Natural killer cell (primary cell): Measurements from ENCODE around the gene BRINP2. TPM values are rescaled to one million over a fixed set of nuclear protein-coding genes. Genes with fewer than 3 reads are reported as not detected.

Experiments used
- ATAC-seq, 3 donors: fragments of 150-1000 bp in 2 of 3; fragments of 200-7000 bp in 1 of 3; cut with Tn5 transposase; 1 replicate in 1 of 3; 2 replicates in 2 of 3; pipeline ENCODE4 v1.10.0; 2021; ENCODE audit warnings: mild to moderate bottlenecking in 2 of 3, moderate library complexity in 2 of 3
- DNase-seq, 2 donors: peaks; one replicate each; pipeline versions ENCODE4 v3.0.0 to v3.0.0-alpha.2; 2013 to 2021; ENCODE audit warnings: mixed read lengths in 1 of 2
- H3K27ac ChIP-seq: one replicate; pipeline ENCODE4 v1.5.1; 2013; ENCODE audit warnings: mild to moderate bottlenecking, low read length
- H3K27me3 ChIP-seq: one replicate; pipeline ENCODE4 v1.6.1; 2013; ENCODE audit warnings: low read length; ENCODE audit not compliant: control insufficient read depth, insufficient read depth
- H3K36me3 ChIP-seq: one replicate; pipeline ENCODE4 v1.6.1; 2013; ENCODE audit warnings: low read length; ENCODE audit not compliant: control insufficient read depth, insufficient read depth
- H3K4me1 ChIP-seq: one replicate; pipeline ENCODE4 v1.6.1; 2013; ENCODE audit warnings: low read length; ENCODE audit not compliant: control insufficient read depth, insufficient read depth
- H3K4me3 ChIP-seq: one replicate; pipeline ENCODE4 v1.5.1; 2013; ENCODE audit warnings: low read length
- H3K9me3 ChIP-seq: one replicate; pipeline ENCODE4 v1.6.1; 2013; ENCODE audit warnings: low read length; ENCODE audit not compliant: control insufficient read depth, insufficient read depth
- H3K27ac Mint-ChIP-seq, 2 donors: one replicate each; pipeline ENCODE4 v1.8.0; 2022; ENCODE audit warnings: mild to moderate bottlenecking in 2 of 2, mixed read lengths in 2 of 2, moderate library complexity in 1 of 2
- H3K27me3 Mint-ChIP-seq, 2 donors: one replicate each; pipeline ENCODE4 v1.8.0; 2022; ENCODE audit warnings: low read depth in 2 of 2, mixed read lengths in 2 of 2
- H3K36me3 Mint-ChIP-seq: one replicate; pipeline ENCODE4 v1.8.0; 2022; ENCODE audit warnings: mixed read lengths
- H3K4me1 Mint-ChIP-seq, 2 donors: one replicate each; pipeline ENCODE4 v1.8.0; 2022; ENCODE audit warnings: mixed read lengths in 2 of 2
- H3K4me3 Mint-ChIP-seq: one replicate; pipeline ENCODE4 v1.8.0; 2022; ENCODE audit warnings: mild to moderate bottlenecking, moderate library complexity, mixed read lengths
- H3K9me3 Mint-ChIP-seq, 2 donors: one replicate each; pipeline ENCODE4 v1.8.0; 2022; ENCODE audit warnings: mixed read lengths in 2 of 2
- WGBS: methylation state at CpG from one replicate; pipeline ENCODE4 v1.1.7; 2013; ENCODE audit warnings: missing lambda C conversion rate; ENCODE audit not compliant: insufficient coverage; 5-methylcytosine and 5-hydroxymethylcytosine counted together
- intact Hi-C: fragments of 100-400 bp; cut with micrococcal nuclease; formaldehyde crosslinking; loops from one replicate; pipeline ENCODE4 v1.14.2; 2022
- total RNA-seq, 4 donors: library from RNA; stranded (reverse); fragments of 120-200 nt in 1 of 4; gene quantifications; one replicate each; pipeline versions ENCODE4 v1.2.3 to v1.2.4, GENCODE V29; 2013 to 2022
- TF ChIP-seq, protein P1 (sequence below): fragments of 200-600 bp; IDR thresholded peaks from one replicate; pipeline ENCODE4 v1.8.0; 2022; ENCODE audit warnings: antibody characterized with exemption

Gene BRINP2, protein sequence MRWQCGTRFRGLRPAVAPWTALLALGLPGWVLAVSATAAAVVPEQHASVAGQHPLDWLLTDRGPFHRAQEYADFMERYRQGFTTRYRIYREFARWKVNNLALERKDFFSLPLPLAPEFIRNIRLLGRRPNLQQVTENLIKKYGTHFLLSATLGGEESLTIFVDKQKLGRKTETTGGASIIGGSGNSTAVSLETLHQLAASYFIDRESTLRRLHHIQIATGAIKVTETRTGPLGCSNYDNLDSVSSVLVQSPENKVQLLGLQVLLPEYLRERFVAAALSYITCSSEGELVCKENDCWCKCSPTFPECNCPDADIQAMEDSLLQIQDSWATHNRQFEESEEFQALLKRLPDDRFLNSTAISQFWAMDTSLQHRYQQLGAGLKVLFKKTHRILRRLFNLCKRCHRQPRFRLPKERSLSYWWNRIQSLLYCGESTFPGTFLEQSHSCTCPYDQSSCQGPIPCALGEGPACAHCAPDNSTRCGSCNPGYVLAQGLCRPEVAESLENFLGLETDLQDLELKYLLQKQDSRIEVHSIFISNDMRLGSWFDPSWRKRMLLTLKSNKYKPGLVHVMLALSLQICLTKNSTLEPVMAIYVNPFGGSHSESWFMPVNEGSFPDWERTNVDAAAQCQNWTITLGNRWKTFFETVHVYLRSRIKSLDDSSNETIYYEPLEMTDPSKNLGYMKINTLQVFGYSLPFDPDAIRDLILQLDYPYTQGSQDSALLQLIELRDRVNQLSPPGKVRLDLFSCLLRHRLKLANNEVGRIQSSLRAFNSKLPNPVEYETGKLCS
- total RNA-seq: not detected
- total RNA-seq (2013): not detected

DNA sequence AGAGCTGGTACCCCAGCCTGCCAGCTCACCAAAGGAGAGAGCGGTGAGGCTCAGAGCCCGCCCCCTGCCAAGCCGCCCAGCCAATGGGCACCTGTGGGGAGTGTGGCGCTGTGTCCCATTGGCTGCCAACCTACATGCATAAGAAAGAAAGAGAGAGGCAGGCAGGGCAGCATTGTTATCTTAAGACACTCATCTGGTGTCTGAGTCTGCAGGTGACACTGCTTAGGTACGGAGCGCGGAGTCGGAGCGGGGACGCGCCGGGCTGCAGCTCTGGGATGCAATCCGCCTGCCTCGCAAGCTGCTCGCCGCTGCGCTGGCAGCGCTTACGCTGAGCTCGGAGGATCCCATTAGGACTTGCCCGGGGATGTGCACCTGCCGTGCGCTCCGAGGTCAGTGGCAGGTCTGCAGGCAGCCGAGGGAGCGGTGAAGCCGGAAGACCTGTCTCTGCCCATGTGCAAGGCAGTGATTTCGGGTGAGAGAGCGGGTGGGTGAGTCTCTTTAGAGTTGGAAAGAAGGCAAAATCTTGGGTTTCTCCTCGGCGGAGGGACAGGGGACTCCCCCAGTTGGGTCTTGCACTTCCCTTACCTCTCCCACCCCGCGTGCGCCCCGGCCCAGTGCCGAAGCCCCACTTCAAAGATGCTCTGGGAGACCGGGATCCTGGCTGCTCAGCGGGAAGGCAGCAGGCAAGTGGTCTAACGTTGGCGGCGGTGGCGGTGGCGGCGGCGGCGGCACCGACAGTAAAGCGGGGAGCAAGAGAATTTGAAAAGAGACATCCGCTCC, at the start of gene BRINP2:
BRINP2 (plus strand) TSS at position 203 of the 780 bp plus-strand sequence. CDS start 58,919 bp downstream, outside the sequence.
- 6% methylated on average over 49 of the region's 49 CpGs for WGBS
- no peaks in the 10 kb centered on the region for H3K4me1 Mint-ChIP-seq
- Histone ChIP-seq H3K4me3 (no peak within 1 kb of the TSS), H3K27ac (no peak within 1 kb of the TSS), H3K36me3 (no peaks in the 10 kb centered on the region), H3K9me3 (peaks cover 3% of the 10 kb centered on the region), H3K4me1 (no peaks in the 10 kb centered on the region), H3K27me3 (peaks cover 9% of the 10 kb centered on the region)
- DNase-seq (no peak), ATAC-seq (no peak)
- H3K27ac Mint-ChIP-seq: no peak within 1 kb of the TSS
- peaks cover 0 to 4% of the 10 kb centered on the region in 2 donors for H3K27me3 Mint-ChIP-seq
- intact Hi-C loops: no loop called here
- no peaks in the 10 kb centered on the region for H3K9me3 Mint-ChIP-seq
- no peak within 1 kb of the TSS for H3K4me3 Mint-ChIP-seq
- TF ChIP-seq, protein P1, sequence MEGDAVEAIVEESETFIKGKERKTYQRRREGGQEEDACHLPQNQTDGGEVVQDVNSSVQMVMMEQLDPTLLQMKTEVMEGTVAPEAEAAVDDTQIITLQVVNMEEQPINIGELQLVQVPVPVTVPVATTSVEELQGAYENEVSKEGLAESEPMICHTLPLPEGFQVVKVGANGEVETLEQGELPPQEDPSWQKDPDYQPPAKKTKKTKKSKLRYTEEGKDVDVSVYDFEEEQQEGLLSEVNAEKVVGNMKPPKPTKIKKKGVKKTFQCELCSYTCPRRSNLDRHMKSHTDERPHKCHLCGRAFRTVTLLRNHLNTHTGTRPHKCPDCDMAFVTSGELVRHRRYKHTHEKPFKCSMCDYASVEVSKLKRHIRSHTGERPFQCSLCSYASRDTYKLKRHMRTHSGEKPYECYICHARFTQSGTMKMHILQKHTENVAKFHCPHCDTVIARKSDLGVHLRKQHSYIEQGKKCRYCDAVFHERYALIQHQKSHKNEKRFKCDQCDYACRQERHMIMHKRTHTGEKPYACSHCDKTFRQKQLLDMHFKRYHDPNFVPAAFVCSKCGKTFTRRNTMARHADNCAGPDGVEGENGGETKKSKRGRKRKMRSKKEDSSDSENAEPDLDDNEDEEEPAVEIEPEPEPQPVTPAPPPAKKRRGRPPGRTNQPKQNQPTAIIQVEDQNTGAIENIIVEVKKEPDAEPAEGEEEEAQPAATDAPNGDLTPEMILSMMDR: no peak
- no peaks in the 10 kb centered on the region for H3K36me3 Mint-ChIP-seq

DNA sequence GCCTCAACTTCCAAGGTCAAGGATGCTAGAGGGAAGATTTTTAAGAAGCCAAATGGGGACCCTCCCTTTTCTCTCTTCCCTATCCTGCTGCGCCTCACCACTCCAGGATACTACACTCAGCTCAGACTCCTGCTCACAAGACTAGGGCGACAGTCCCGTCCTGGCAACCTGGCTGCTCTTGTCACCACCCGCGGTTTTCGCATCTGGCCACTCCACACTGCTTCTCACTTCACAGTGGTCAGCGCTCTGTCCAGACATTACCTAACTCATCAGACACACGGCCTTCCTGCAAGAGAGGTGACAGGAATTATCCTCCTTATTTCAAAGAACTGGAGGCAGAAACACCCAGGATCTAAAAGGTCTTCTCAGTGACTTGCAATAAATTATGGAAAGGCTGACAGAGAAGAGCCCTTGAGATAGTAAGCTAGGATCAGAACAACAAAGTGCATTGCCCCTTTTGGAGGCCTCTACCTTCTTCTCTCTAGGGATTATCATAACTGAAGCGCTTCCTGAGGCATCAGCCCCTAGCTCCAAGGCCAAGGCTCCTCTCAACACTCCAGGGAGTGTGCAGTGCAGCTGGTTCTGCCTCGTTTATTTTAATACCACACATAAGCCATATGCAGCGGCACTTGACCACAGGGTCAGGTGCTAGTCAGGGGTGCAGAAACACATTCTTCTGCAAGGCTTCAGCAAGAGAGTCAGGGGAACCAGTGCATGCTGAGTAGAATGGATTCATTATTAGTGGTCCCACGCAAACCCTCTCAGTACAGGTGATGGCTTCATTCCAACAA, 48.1 kb upstream of the BRINP2 start:
- Mint-ChIP-seq H3K27ac (no peak overlapping the region), H3K9me3 (peaks cover 7% of the 10 kb centered on the region in 2 donors), H3K27me3 (no peaks in the 10 kb centered on the region), H3K36me3 (no peaks in the 10 kb centered on the region), H3K4me1 (no peaks in the 10 kb centered on the region), H3K4me3 (no peak overlapping the region)
- 83% methylated on average over 12 of the region's 12 CpGs for WGBS
- no peak for DNase-seq
- H3K27ac ChIP-seq: no peak overlapping the region
- TF ChIP-seq, protein P1: no peak
- intact Hi-C loops: no loop called here
- H3K27me3 ChIP-seq: no peaks in the 10 kb centered on the region
- no peaks in the 10 kb centered on the region for H3K4me1 ChIP-seq
- no peak overlapping the region for H3K4me3 ChIP-seq
- no peaks in the 10 kb centered on the region for H3K36me3 ChIP-seq
- H3K9me3 ChIP-seq: peaks cover 3% of the 10 kb centered on the region
- no peak for ATAC-seq

GRCh38 chr1:177124577-177125278, 46.0 kb upstream of the BRINP2 start:
- no peaks in the 10 kb centered on the region for H3K36me3 Mint-ChIP-seq
- Histone ChIP-seq H3K4me3 (no peak overlapping the region), H3K36me3 (no peaks in the 10 kb centered on the region), H3K27me3 (no peaks in the 10 kb centered on the region), H3K27ac (no peak overlapping the region), H3K4me1 (no peaks in the 10 kb centered on the region), H3K9me3 (peaks cover 3% of the 10 kb centered on the region)
- H3K4me1 Mint-ChIP-seq: no peaks in the 10 kb centered on the region
- WGBS: 79% methylated on average over 3 of the region's 4 CpGs
- H3K27ac Mint-ChIP-seq: no peak overlapping the region
- TF ChIP-seq, protein P1: no peak
- peaks cover 7 to 11% of the 10 kb centered on the region in 2 donors for H3K9me3 Mint-ChIP-seq
- intact Hi-C loops: no loop called here
- H3K27me3 Mint-ChIP-seq: no peaks in the 10 kb centered on the region
- ATAC-seq (no peak), DNase-seq (no peak)
- H3K4me3 Mint-ChIP-seq: no peak overlapping the region
